Measurements from ENCODE around the gene KRTAP4-11.
"Not testable (repeated sequence)": the region's sequence is repeated elsewhere in the genome, so short reads cannot be mapped to it uniquely, and the experiment has no call there.

Gene KRTAP4-11

GRCh38 chr17:41083427-41083826 lies 34.7 kb downstream of the KRTAP4-11 start:
- not testable (repeated sequence) for H3K4ac ChIP-seq (ENCODE audit: low read length); H3K27ac ChIP-seq (replicated peaks; ENCODE audit: low read length); H3K79me1 ChIP-seq (ENCODE audit: low read depth, low read length); H3K14ac ChIP-seq (ENCODE audit: low read length); H2AFZ ChIP-seq (ENCODE audit: low read length); H2BK120ac ChIP-seq (ENCODE audit: low read depth, low read length); H2BK5ac ChIP-seq (ENCODE audit: low read length); H3K9me3 ChIP-seq (replicated peaks in 1 of 2; ENCODE audit: control insufficient read depth in 2 of 2, insufficient read depth in 1 of 2, low read depth in 1 of 2, low read length in 2 of 2); H3K27me3 ChIP-seq (ENCODE audit: control insufficient read depth in 3 of 3, insufficient read depth in 3 of 3, low read depth in 1 of 3, low read length in 3 of 3); H4K8ac ChIP-seq (ENCODE audit: low read depth, low read length); H4K91ac ChIP-seq (ENCODE audit: low read depth, low read length, poor library complexity); H3K9ac ChIP-seq (ENCODE audit: low read depth, low read length, poor library complexity); H2AK5ac ChIP-seq (ENCODE audit: low read depth, low read length); H3K36me3 ChIP-seq (replicated peaks in 1 of 2; ENCODE audit: control insufficient read depth in 2 of 2, insufficient read depth in 2 of 2, low read length in 2 of 2); H3K4me1 ChIP-seq (ENCODE audit: control insufficient read depth in 2 of 2, insufficient read depth in 1 of 2, low read depth in 1 of 2, low read length in 2 of 2); H3K23ac ChIP-seq (ENCODE audit: low read depth, low read length, poor library complexity); H3K4me2 ChIP-seq (ENCODE audit: insufficient read depth, low read length, poor library complexity, severe bottlenecking); H3K18ac ChIP-seq (ENCODE audit: low read length); H2BK15ac ChIP-seq (ENCODE audit: low read length); DNase-seq (ENCODE audit: low spot score); H2BK12ac ChIP-seq (ENCODE audit: low read length); H3K4me3 ChIP-seq (ENCODE audit: low read length in 2 of 2)
- no CpG with 5 or more reads among the region's 2 CpGs for WGBS, 2 donors (ENCODE audit: extremely low coverage in 2 of 2, insufficient read length in 2 of 2, insufficient replicate concordance in 1 of 2)

GRCh38 chr17:41082626-41083025 lies 35.5 kb downstream of the KRTAP4-11 start:
- no peaks in the 10 kb centered on the region for H3K79me1 ChIP-seq (ENCODE audit: low read depth, low read length)
- no peaks in the 10 kb centered on the region for H3K27me3 ChIP-seq (ENCODE audit: control insufficient read depth in 3 of 3, insufficient read depth in 3 of 3, low read depth in 1 of 3, low read length in 3 of 3)
- H3K14ac ChIP-seq (ENCODE audit: low read length) = no peak overlapping the region
- H3K4me3 ChIP-seq (ENCODE audit: low read length in 2 of 2) = no peak overlapping the region
- no CpG with 5 or more reads among the region's 4 CpGs for WGBS, 2 donors (ENCODE audit: extremely low coverage in 2 of 2, insufficient read length in 2 of 2, insufficient replicate concordance in 1 of 2)
- H3K23ac ChIP-seq (ENCODE audit: low read depth, low read length, poor library complexity) = no peak overlapping the region
- no peak overlapping the region for H2BK15ac ChIP-seq (ENCODE audit: low read length)
- H3K27ac ChIP-seq (replicated peaks; ENCODE audit: low read length) = no peak overlapping the region
- H4K8ac ChIP-seq (ENCODE audit: low read depth, low read length) = no peak overlapping the region
- H3K18ac ChIP-seq (ENCODE audit: low read length) = no peak overlapping the region
- no peak overlapping the region for H2BK5ac ChIP-seq (ENCODE audit: low read length)
- H2BK12ac ChIP-seq (ENCODE audit: low read length) = no peak overlapping the region
- H4K91ac ChIP-seq (ENCODE audit: low read depth, low read length, poor library complexity) = no peak overlapping the region
- DNase-seq (ENCODE audit: low spot score) = no peak
- no peak overlapping the region for H3K4ac ChIP-seq (ENCODE audit: low read length)
- H3K9me3 ChIP-seq (replicated peaks in 1 of 2; ENCODE audit: control insufficient read depth in 2 of 2, insufficient read depth in 1 of 2, low read depth in 1 of 2, low read length in 2 of 2) = no peaks in the 10 kb centered on the region
- H3K4me1 ChIP-seq (ENCODE audit: control insufficient read depth in 2 of 2, insufficient read depth in 1 of 2, low read depth in 1 of 2, low read length in 2 of 2) = no peaks in the 10 kb centered on the region
- H2AK5ac ChIP-seq (ENCODE audit: low read depth, low read length) = no peak overlapping the region
- no peak overlapping the region for H2AFZ ChIP-seq (ENCODE audit: low read length)
- H3K4me2 ChIP-seq (ENCODE audit: insufficient read depth, low read length, poor library complexity, severe bottlenecking) = no peak overlapping the region
- H2BK120ac ChIP-seq (ENCODE audit: low read depth, low read length) = no peak overlapping the region
- H3K9ac ChIP-seq (ENCODE audit: low read depth, low read length, poor library complexity) = no peak overlapping the region
- H3K36me3 ChIP-seq (replicated peaks in 1 of 2; ENCODE audit: control insufficient read depth in 2 of 2, insufficient read depth in 2 of 2, low read length in 2 of 2) = no peaks in the 10 kb centered on the region

GRCh38 chr17:41076788-41077187 lies 41.4 kb downstream of the KRTAP4-11 start:
- no peak for DNase-seq (ENCODE audit: low spot score)
- H3K4me1 ChIP-seq (ENCODE audit: control insufficient read depth in 2 of 2, insufficient read depth in 1 of 2, low read depth in 1 of 2, low read length in 2 of 2) = no peaks in the 10 kb centered on the region
- no peak overlapping the region for H2BK5ac ChIP-seq (ENCODE audit: low read length)
- H2AK5ac ChIP-seq (ENCODE audit: low read depth, low read length) = no peak overlapping the region
- no peaks in the 10 kb centered on the region for H3K36me3 ChIP-seq (replicated peaks in 1 of 2; ENCODE audit: control insufficient read depth in 2 of 2, insufficient read depth in 2 of 2, low read length in 2 of 2)
- no peak overlapping the region for H3K4me2 ChIP-seq (ENCODE audit: insufficient read depth, low read length, poor library complexity, severe bottlenecking)
- no peak overlapping the region for H4K91ac ChIP-seq (ENCODE audit: low read depth, low read length, poor library complexity)
- no peaks in the 10 kb centered on the region for H3K79me1 ChIP-seq (ENCODE audit: low read depth, low read length)
- no peak overlapping the region for H3K23ac ChIP-seq (ENCODE audit: low read depth, low read length, poor library complexity)
- H2AFZ ChIP-seq (ENCODE audit: low read length) = no peak overlapping the region
- H3K9me3 ChIP-seq (replicated peaks in 1 of 2; ENCODE audit: control insufficient read depth in 2 of 2, insufficient read depth in 1 of 2, low read depth in 1 of 2, low read length in 2 of 2) = no peaks in the 10 kb centered on the region
- H3K27me3 ChIP-seq (ENCODE audit: control insufficient read depth in 3 of 3, insufficient read depth in 3 of 3, low read depth in 1 of 3, low read length in 3 of 3) = no peaks in the 10 kb centered on the region
- no peak overlapping the region for H3K14ac ChIP-seq (ENCODE audit: low read length)
- H3K4me3 ChIP-seq (ENCODE audit: low read length in 2 of 2) = no peak overlapping the region
- H3K27ac ChIP-seq (replicated peaks; ENCODE audit: low read length) = no peak overlapping the region
- no peak overlapping the region for H2BK120ac ChIP-seq (ENCODE audit: low read depth, low read length)
- H3K4ac ChIP-seq (ENCODE audit: low read length) = no peak overlapping the region
- no peak overlapping the region for H3K18ac ChIP-seq (ENCODE audit: low read length)
- H3K9ac ChIP-seq (ENCODE audit: low read depth, low read length, poor library complexity) = no peak overlapping the region
- no peak overlapping the region for H4K8ac ChIP-seq (ENCODE audit: low read depth, low read length)
- H2BK15ac ChIP-seq (ENCODE audit: low read length) = no peak overlapping the region
- H2BK12ac ChIP-seq (ENCODE audit: low read length) = no peak overlapping the region

- no peaks in the 10 kb centered on the region for H3K27me3 ChIP-seq (ENCODE audit: control insufficient read depth in 3 of 3, insufficient read depth in 3 of 3, low read depth in 1 of 3, low read length in 3 of 3)
- no CpG with 5 or more reads among the region's 2 CpGs for WGBS, 2 donors (ENCODE audit: extremely low coverage in 2 of 2, insufficient read length in 2 of 2, insufficient replicate concordance in 1 of 2)
Observed at GRCh38 chr17:41073676-41074075, 44.5 kb downstream of the KRTAP4-11 start.

More at GRCh38 chr17:41073676-41074075, 44.5 kb downstream of the KRTAP4-11 start:
- Histone ChIP-seq H3K4me3 (ENCODE audit: low read length in 2 of 2) (no peak overlapping the region), H3K79me1 (ENCODE audit: low read depth, low read length) (no peaks in the 10 kb centered on the region), H3K36me3 (replicated peaks in 1 of 2; ENCODE audit: control insufficient read depth in 2 of 2, insufficient read depth in 2 of 2, low read length in 2 of 2) (no peaks in the 10 kb centered on the region), H3K9me3 (replicated peaks in 1 of 2; ENCODE audit: control insufficient read depth in 2 of 2, insufficient read depth in 1 of 2, low read depth in 1 of 2, low read length in 2 of 2) (no peaks in the 10 kb centered on the region), H3K4me1 (ENCODE audit: control insufficient read depth in 2 of 2, insufficient read depth in 1 of 2, low read depth in 1 of 2, low read length in 2 of 2) (no peaks in the 10 kb centered on the region), H2AFZ (ENCODE audit: low read length) (no peak overlapping the region), H3K27ac (replicated peaks; ENCODE audit: low read length) (no peak overlapping the region), H2BK120ac (ENCODE audit: low read depth, low read length) (no peak overlapping the region), H3K14ac (ENCODE audit: low read length) (no peak overlapping the region), H2BK15ac (ENCODE audit: low read length) (no peak overlapping the region), H3K23ac (ENCODE audit: low read depth, low read length, poor library complexity) (no peak overlapping the region), H2BK5ac (ENCODE audit: low read length) (no peak overlapping the region), H3K4me2 (ENCODE audit: insufficient read depth, low read length, poor library complexity, severe bottlenecking) (no peak overlapping the region), H3K9ac (ENCODE audit: low read depth, low read length, poor library complexity) (no peak overlapping the region), H3K4ac (ENCODE audit: low read length) (no peak overlapping the region), H4K91ac (ENCODE audit: low read depth, low read length, poor library complexity) (no peak overlapping the region), H2AK5ac (ENCODE audit: low read depth, low read length) (no peak overlapping the region), H3K18ac (ENCODE audit: low read length) (no peak overlapping the region), H2BK12ac (ENCODE audit: low read length) (no peak overlapping the region), H4K8ac (ENCODE audit: low read depth, low read length) (no peak overlapping the region)
- no peak for DNase-seq (ENCODE audit: low spot score)
